Caco-2 (cell line): ENCODE data around the gene HOMER3. TPM values are rescaled to one million over a fixed set of nuclear protein-coding genes. Genes with fewer than 3 reads are reported as not detected.

Source experiments
- BruUV-seq: library from RNA; stranded (reverse); fragments of 400-500 nt; replicated peaks from 2 replicates; lab custom pipeline; 2021; lab: Mats Ljungman, UMichigan
- CTCF ChIA-PET: fragments of 300-600 bp; sonication (Branson Sonifier 250); formaldehyde crosslinking; loops from one replicate; lab custom pipeline; 2022; ENCODE audit warnings: antibody characterized with exemption; lab: Charles Lee
- POLR2A ChIA-PET: fragments of 300-600 bp; sonication (Branson Sonifier 250); formaldehyde crosslinking; loops from one replicate; lab custom pipeline; 2022; ENCODE audit warnings: antibody characterized with exemption; lab: Charles Lee
- DNase-seq, 2 experiments: peaks; one replicate each; pipeline versions ENCODE4 v3.0.0 to v3.0.0-alpha.2; 2020 to 2022
- H3K27me3 ChIP-seq: replicated peaks from 2 replicates; pipeline ENCODE4 v1.6.0; 2011; ENCODE audit warnings: low read length; ENCODE audit not compliant: control insufficient read depth, insufficient read depth
- H3K36me3 ChIP-seq: 2 replicates; pipeline ENCODE4 v1.5.1; 2011; ENCODE audit warnings: low read length; ENCODE audit not compliant: control insufficient read depth, insufficient read depth
- H3K4me1 ChIP-seq: fragments of 250-450 bp; sonication (Bioruptor Pico); 2 replicates; pipeline ENCODE4 v1.5.1; 2020; ENCODE audit warnings: mild to moderate bottlenecking
- H3K4me3 ChIP-seq: 2 replicates; pipeline ENCODE4 v1.5.1; 2011; ENCODE audit warnings: low read depth, mild to moderate bottlenecking, control low read depth, low read length
- H3K9me3 ChIP-seq: fragments of 250-450 bp; sonication (Bioruptor Pico); 2 replicates; pipeline ENCODE4 v1.5.1; 2020; ENCODE audit warnings: mild to moderate bottlenecking, moderate library complexity
- H3K27ac Mint-ChIP-seq: one replicate; pipeline ENCODE4 v1.8.0; 2022; ENCODE audit warnings: mixed read lengths; ENCODE audit not compliant: unreplicated experiment
- H3K27me3 Mint-ChIP-seq: one replicate; pipeline ENCODE4 v1.8.0; 2022; ENCODE audit warnings: mixed read lengths; ENCODE audit not compliant: insufficient read depth, unreplicated experiment
- H3K36me3 Mint-ChIP-seq: one replicate; pipeline ENCODE4 v1.8.0; 2022; ENCODE audit warnings: mild to moderate bottlenecking, mixed read lengths; ENCODE audit not compliant: insufficient read depth, unreplicated experiment
- H3K4me1 Mint-ChIP-seq: one replicate; pipeline ENCODE4 v1.8.0; 2022; ENCODE audit warnings: low read depth, mixed read lengths; ENCODE audit not compliant: unreplicated experiment
- H3K4me3 Mint-ChIP-seq: one replicate; pipeline ENCODE4 v1.8.0; 2022; ENCODE audit warnings: mild to moderate bottlenecking, moderate library complexity, mixed read lengths; ENCODE audit not compliant: unreplicated experiment
- H3K9me3 Mint-ChIP-seq: one replicate; pipeline ENCODE4 v1.8.0; 2022; ENCODE audit warnings: mixed read lengths; ENCODE audit not compliant: unreplicated experiment
- CTCF ChIP-seq, 2 experiments: fragments of 200-600 bp in 1 of 2; IDR thresholded peaks; 1 replicate in 1 of 2; 2 replicates in 1 of 2; pipeline versions ENCODE4 v1.5.1 to v1.8.0; 2011 to 2022; ENCODE audit warnings: antibody characterized with exemption in 1 of 2, control low read depth in 1 of 2, inconsistent platforms in 1 of 2, low read depth in 1 of 2, low read length in 1 of 2, mild to moderate bottlenecking in 1 of 2, moderate library complexity in 1 of 2; ENCODE audit not compliant: insufficient read depth in 1 of 2, severe bottlenecking in 1 of 2, unreplicated experiment in 1 of 2
- intact Hi-C: fragments of 100-400 bp; cut with micrococcal nuclease; formaldehyde crosslinking; loops from one replicate; pipeline ENCODE4 v1.10.0; 2022; ENCODE audit not compliant: unreplicated experiment
- total RNA-seq: library from RNA; stranded (reverse); gene quantifications from 2 replicates; pipeline ENCODE4 v1.2.3, GENCODE V29; 2022

The HOMER3 gene
- total RNA-seq, 1 experiment from 2014 or later, result 19.0 TPM

- H3K27me3 ChIP-seq, result no peaks in the 10 kb centered on the region
- BruUV-seq, result no TSS peak
- Mint-ChIP-seq H3K4me1 (peaks cover 12% of the 10 kb centered on the region), H3K9me3 (no peaks in the 10 kb centered on the region), H3K36me3 (peaks cover 13% of the 10 kb centered on the region), H3K4me3 (peak overlapping the region; percentile 77), H3K27me3 (no peaks in the 10 kb centered on the region), H3K27ac (no peak overlapping the region)
- ChIA-PET CTCF (no interaction called here), POLR2A (no interaction called here)
- H3K4me3 ChIP-seq, result no peak overlapping the region
- intact Hi-C loops, result loop anchor here (2.0 to 5.0 kb wide), 2 partner anchors 23 to 46 kb away; partner anchors contain the start of genes COPE and DDX49
- no peaks in the 10 kb centered on the region for H3K9me3 ChIP-seq
- H3K4me1 ChIP-seq, result no peaks in the 10 kb centered on the region
- DNase-seq, result no peak
- no peaks in the 10 kb centered on the region for H3K36me3 ChIP-seq
- no peak for TF ChIP-seq CTCF (IDR thresholded peaks at IDR 0.05; ENCODE audit: insufficient read depth in 1 of 2, low read depth in 1 of 2, low read length in 1 of 2, severe bottlenecking in 1 of 2, unreplicated experiment in 1 of 2)
These were observed 774 bp upstream of the HOMER3 start for GRCh38 chr19:18941628-18942354.

- Histone ChIP-seq H3K4me3 (peak overlapping the region; percentile 81), H3K4me1 (no peaks in the 10 kb centered on the region), H3K9me3 (no peaks in the 10 kb centered on the region), H3K36me3 (no peaks in the 10 kb centered on the region), H3K27me3 (no peaks in the 10 kb centered on the region)
- peak overlapping the region; percentile 73 for H3K27ac Mint-ChIP-seq
- H3K4me1 Mint-ChIP-seq, result peaks cover 12% of the 10 kb centered on the region
- no peak for TF ChIP-seq CTCF (IDR thresholded peaks at IDR 0.05; ENCODE audit: insufficient read depth in 1 of 2, low read depth in 1 of 2, low read length in 1 of 2, severe bottlenecking in 1 of 2, unreplicated experiment in 1 of 2)
- intact Hi-C loops, result loop anchor here (2.0 to 5.0 kb wide), 2 partner anchors 21 to 47 kb away; partner anchors contain the start of genes COPE and DDX49
- peak in 1 of 2 experiments; percentile 29 for DNase-seq
- BruUV-seq, result no TSS peak
- peaks cover 13% of the 10 kb centered on the region for H3K36me3 Mint-ChIP-seq
- ChIA-PET POLR2A (no interaction called here), CTCF (interaction anchor here (2.1 kb wide), 1 partner anchor 55 kb away, joined by 5 read pairs; no protein-coding TSS in a partner anchor)
- H3K27me3 Mint-ChIP-seq, result no peaks in the 10 kb centered on the region
- H3K4me3 Mint-ChIP-seq, result peak overlapping the region; percentile 77
- H3K9me3 Mint-ChIP-seq, result no peaks in the 10 kb centered on the region
These were observed 872 bp downstream of the HOMER3 start for GRCh38 chr19:18939922-18940768.

GRCh38 chr19:18939163-18939562, 1.9 kb downstream of the HOMER3 start:
- intact Hi-C loops, result no loop called here
- no peak for DNase-seq
- no peak for TF ChIP-seq CTCF (IDR thresholded peaks at IDR 0.05; ENCODE audit: insufficient read depth in 1 of 2, low read depth in 1 of 2, low read length in 1 of 2, severe bottlenecking in 1 of 2, unreplicated experiment in 1 of 2)
- Mint-ChIP-seq H3K9me3 (no peaks in the 10 kb centered on the region), H3K4me1 (peaks cover 12% of the 10 kb centered on the region), H3K36me3 (peaks cover 13% of the 10 kb centered on the region), H3K27ac (no peak overlapping the region), H3K27me3 (no peaks in the 10 kb centered on the region), H3K4me3 (peak overlapping the region; percentile 77)
- Histone ChIP-seq H3K9me3 (no peaks in the 10 kb centered on the region), H3K4me3 (no peak overlapping the region; the same call in 1 of the 2 replicates), H3K27me3 (no peaks in the 10 kb centered on the region), H3K36me3 (no peaks in the 10 kb centered on the region), H3K4me1 (no peaks in the 10 kb centered on the region)
- TSS peak; percentile 19 for BruUV-seq
- ChIA-PET CTCF (interaction anchor here (2.1 kb wide), 1 partner anchor 56 kb away, joined by 5 read pairs; no protein-coding TSS in a partner anchor), POLR2A (no interaction called here)
